H9 (cell line): Measurements from ENCODE around the gene PRKCZ. TPM values are rescaled to one million over a fixed set of nuclear protein-coding genes. Genes with fewer than 3 reads are reported as not detected.

ENCODE experiments used
- DNase-seq: peaks from one replicate; pipeline ENCODE4 v3.0.0-alpha.2; 2017
- H2AFZ ChIP-seq: one replicate; pipeline ENCODE4 v1.6.1; 2013; ENCODE audit warnings: mild to moderate bottlenecking, low read length, control low read depth, moderate library complexity
- H2AK5ac ChIP-seq: 2 replicates; pipeline ENCODE4 v1.6.1; 2013; ENCODE audit warnings: low read length, control low read depth, mixed read lengths; ENCODE audit not compliant: insufficient read length
- H2BK120ac ChIP-seq: one replicate; pipeline ENCODE4 v1.6.1; 2013; ENCODE audit warnings: low read depth, mild to moderate bottlenecking, low read length, control low read depth, inconsistent platforms; ENCODE audit not compliant: poor library complexity, severe bottlenecking
- H2BK12ac ChIP-seq: 2 replicates; pipeline ENCODE4 v1.6.1; 2013; ENCODE audit warnings: low read length, control low read depth, mixed read lengths, low read depth; ENCODE audit not compliant: insufficient read length
- H2BK15ac ChIP-seq: 2 replicates; pipeline ENCODE4 v1.6.1; 2013; ENCODE audit warnings: low read depth, low read length, control low read depth
- H2BK20ac ChIP-seq: one replicate; pipeline ENCODE4 v1.6.1; 2013; ENCODE audit warnings: low read depth, mild to moderate bottlenecking, low read length, control low read depth, inconsistent platforms; ENCODE audit not compliant: poor library complexity, severe bottlenecking
- H2BK5ac ChIP-seq: 2 replicates; pipeline ENCODE4 v1.6.1; 2013; ENCODE audit warnings: low read length, control low read depth, mixed read lengths; ENCODE audit not compliant: insufficient read length
- H3K14ac ChIP-seq: 2 replicates; pipeline ENCODE4 v1.6.1; 2013; ENCODE audit warnings: low read length, control low read depth; ENCODE audit not compliant: insufficient read depth
- H3K18ac ChIP-seq: 2 replicates; pipeline ENCODE4 v1.6.1; 2013; ENCODE audit warnings: low read depth, mild to moderate bottlenecking, mixed read lengths, low read length, control low read depth; ENCODE audit not compliant: insufficient read length
- H3K23ac ChIP-seq: 2 replicates; pipeline ENCODE4 v1.6.1; 2013; ENCODE audit warnings: low read length, control low read depth, mixed read lengths, low read depth; ENCODE audit not compliant: insufficient read length
- H3K23me2 ChIP-seq: 2 replicates; pipeline ENCODE4 v1.6.1; 2013; ENCODE audit warnings: low read depth, mild to moderate bottlenecking, mixed read lengths, low read length, control low read depth; ENCODE audit not compliant: insufficient read length, poor library complexity, severe bottlenecking
- H3K27ac ChIP-seq: 2 replicates; pipeline ENCODE4 v1.5.1; 2013; ENCODE audit warnings: low read length, control low read depth, mixed read lengths, low read depth; ENCODE audit not compliant: insufficient read length
- H3K27me3 ChIP-seq: 2 replicates; pipeline ENCODE4 v1.6.1; 2013; ENCODE audit warnings: low read length, control low read depth, inconsistent platforms; ENCODE audit not compliant: insufficient read depth
- H3K4ac ChIP-seq: 2 replicates; pipeline ENCODE4 v1.6.1; 2013; ENCODE audit warnings: low read depth, mild to moderate bottlenecking, control low read depth, inconsistent platforms, low read length, moderate library complexity
- H3K4me1 ChIP-seq: 2 replicates; pipeline ENCODE4 v1.6.1; 2013; ENCODE audit warnings: low read length, control low read depth, inconsistent platforms; ENCODE audit not compliant: insufficient read depth
- H3K4me2 ChIP-seq: 2 replicates; pipeline ENCODE4 v1.6.1; 2013; ENCODE audit warnings: low read length, control low read depth, mixed read lengths; ENCODE audit not compliant: insufficient read length, insufficient read depth
- H3K56ac ChIP-seq: 2 replicates; pipeline ENCODE4 v1.6.1; 2013; ENCODE audit warnings: low read depth, mild to moderate bottlenecking, mixed read lengths, low read length, control low read depth; ENCODE audit not compliant: insufficient read length
- H3K79me1 ChIP-seq: 2 replicates; pipeline ENCODE4 v1.6.1; 2013; ENCODE audit warnings: low read depth, mild to moderate bottlenecking, moderate library complexity, low read length, control low read depth, inconsistent platforms; ENCODE audit not compliant: insufficient read depth, poor library complexity, severe bottlenecking
- H3K79me2 ChIP-seq: 2 replicates; pipeline ENCODE4 v1.6.1; 2013; ENCODE audit warnings: low read length, control low read depth, inconsistent platforms; ENCODE audit not compliant: insufficient read depth
- H3K9ac ChIP-seq: 2 replicates; pipeline ENCODE4 v1.6.1; 2013; ENCODE audit warnings: low read length, control low read depth, mixed read lengths; ENCODE audit not compliant: insufficient read length; ENCODE audit errors: extremely low read depth
- H3K9me3 ChIP-seq: one replicate; pipeline ENCODE4 v1.6.1; 2013; ENCODE audit warnings: low read depth, low read length, inconsistent platforms; ENCODE audit not compliant: control insufficient read depth
- H3T11ph ChIP-seq: one replicate; pipeline ENCODE4 v1.6.1; 2013; ENCODE audit warnings: mild to moderate bottlenecking, low read length, control low read depth, inconsistent platforms
- H4K20me1 ChIP-seq: one replicate; pipeline ENCODE4 v1.6.1; 2013; ENCODE audit not compliant: control insufficient read depth, insufficient read length, insufficient read depth
- H4K5ac ChIP-seq: 2 replicates; pipeline ENCODE4 v1.6.1; 2013; ENCODE audit warnings: low read depth, mild to moderate bottlenecking, mixed read lengths, low read length, control low read depth; ENCODE audit not compliant: insufficient read length
- H4K8ac ChIP-seq: replicated peaks from 2 replicates; pipeline ENCODE4 v1.6.1; 2013; ENCODE audit warnings: low read length, control low read depth, mixed read lengths, low read depth; ENCODE audit not compliant: insufficient read length
- H4K91ac ChIP-seq: 2 replicates; pipeline ENCODE4 v1.6.1; 2013; ENCODE audit warnings: low read depth, mild to moderate bottlenecking, moderate library complexity, mixed read lengths, low read length, control low read depth; ENCODE audit not compliant: insufficient read length
- H3K27ac Mint-ChIP-seq, 3 experiments: 2 replicates in 2 of 3; 3 replicates in 1 of 3; pipeline ENCODE4 v1.8.0; 2020 to 2021; ENCODE audit warnings: mixed read lengths in 3 of 3, mild to moderate bottlenecking in 1 of 3, moderate library complexity in 1 of 3
- H3K27me3 Mint-ChIP-seq: 2 replicates; pipeline ENCODE4 v1.8.0; 2021; ENCODE audit warnings: low read depth, mild to moderate bottlenecking, moderate library complexity, mixed read lengths
- H3K36me3 Mint-ChIP-seq, 3 experiments: 2 replicates in 2 of 3; 3 replicates in 1 of 3; pipeline ENCODE4 v1.8.0; 2020 to 2021; ENCODE audit warnings: low read depth in 3 of 3, mixed read lengths in 3 of 3; ENCODE audit not compliant: insufficient read depth in 1 of 3
- H3K4me1 Mint-ChIP-seq, 2 experiments: 2 replicates each; pipeline ENCODE4 v1.8.0; 2020; ENCODE audit warnings: mixed read lengths in 2 of 2
- H3K4me3 Mint-ChIP-seq, 2 experiments: 2 replicates in 1 of 2; 3 replicates in 1 of 2; pipeline ENCODE4 v1.8.0; 2020 to 2021; ENCODE audit warnings: mild to moderate bottlenecking in 2 of 2, mixed read lengths in 2 of 2, moderate library complexity in 1 of 2
- H3K9me3 Mint-ChIP-seq, 2 experiments: 2 replicates in 1 of 2; 3 replicates in 1 of 2; pipeline ENCODE4 v1.8.0; 2020; ENCODE audit warnings: mild to moderate bottlenecking in 2 of 2, mixed read lengths in 2 of 2, moderate library complexity in 1 of 2
- CTCF ChIP-seq: fragments of 200-600 bp; sonication (generic); conservative IDR thresholded peaks from 3 replicates; pipeline ENCODE4 v1.8.0; 2021; ENCODE audit warnings: antibody characterized with exemption, mild to moderate bottlenecking
- WGBS: extraction: QIAGEN DNeasy Blood & Tissue Kit; methylation state at CpG from one replicate; pipeline ENCODE4 v1.1.7; 2013; ENCODE audit warnings: missing lambda C conversion rate, low lambda C conversion rate, mixed read lengths; ENCODE audit not compliant: insufficient read length; ENCODE audit errors: extremely low coverage; 5-methylcytosine and 5-hydroxymethylcytosine counted together
- total RNA-seq: library from RNA; stranded (reverse); gene quantifications from 2 replicates; pipeline ENCODE4 v1.2.1, GENCODE V29; 2021

Gene PRKCZ
- total RNA-seq, 1 experiment from 2014 or later: 48.4 TPM

- no peaks in the 10 kb centered on the region for H3K9me3 ChIP-seq
- Mint-ChIP-seq H3K9me3 (no peaks in the 10 kb centered on the region), H3K4me1 (no peaks in the 10 kb centered on the region)
Observed at GRCh38 chr1:2157856-2158255, 107.6 kb downstream of the PRKCZ start.

More at GRCh38 chr1:2157856-2158255, 107.6 kb downstream of the PRKCZ start:
- no peak overlapping the region for H2AFZ ChIP-seq
- no peak overlapping the region for H4K5ac ChIP-seq
- Mint-ChIP-seq H3K27me3 (no peaks in the 10 kb centered on the region), H3K4me3 (no peak overlapping the region), H3K27ac (peak overlapping the region in 1 of 3 experiments; percentile 61; a peak in 1 of 7 replicates), H3K36me3 (peaks cover 14 to 48% (median 25%) of the 10 kb centered on the region in 3 experiments)
- no peaks in the 10 kb centered on the region for H3K23me2 ChIP-seq
- H3K18ac ChIP-seq: no peak overlapping the region
- no peak overlapping the region for H2AK5ac ChIP-seq
- no peaks in the 10 kb centered on the region; the same call in 1 of the 2 replicates for H3K79me2 ChIP-seq
- no peak overlapping the region for H2BK12ac ChIP-seq
- no peak for DNase-seq
- H3K4me1 ChIP-seq: no peaks in the 10 kb centered on the region
- H3K9ac ChIP-seq: no peak overlapping the region
- no peak for TF ChIP-seq CTCF
- no peak overlapping the region for H3K23ac ChIP-seq
- H4K91ac ChIP-seq: no peak overlapping the region
- H3K27ac ChIP-seq: no peak overlapping the region
- no peak overlapping the region for H3K56ac ChIP-seq
- no peaks in the 10 kb centered on the region for H3K27me3 ChIP-seq
- no peaks in the 10 kb centered on the region for H3K79me1 ChIP-seq
- no peak overlapping the region for H2BK20ac ChIP-seq
- WGBS: no CpG with 5 or more reads among the region's 19 CpGs
- H2BK15ac ChIP-seq: no peak overlapping the region
- no peak overlapping the region for H3K14ac ChIP-seq
- H2BK5ac ChIP-seq: no peak overlapping the region
- peaks cover 3% of the 10 kb centered on the region for H4K20me1 ChIP-seq
- H3K4ac ChIP-seq: no peak overlapping the region
- H4K8ac ChIP-seq: no peak overlapping the region
- no peak overlapping the region for H2BK120ac ChIP-seq
- no peak overlapping the region for H3K4me2 ChIP-seq
- no peak overlapping the region for H3T11ph ChIP-seq
